Brain microvascular endothelial cell (primary cell): ENCODE measurements around the gene CUBN.

Experiments
- DNase-seq: peaks from one replicate; pipeline ENCODE4 v3.0.0-alpha.2; 2020
- H3K27ac ChIP-seq: fragments of 250-450 bp; sonication (Bioruptor Pico); 2 replicates; pipeline ENCODE4 v1.5.1; 2020; ENCODE audit warnings: mild to moderate bottlenecking, moderate library complexity
- H3K27me3 ChIP-seq: fragments of 250-450 bp; sonication (Bioruptor Pico); replicated peaks from 2 replicates; pipeline ENCODE4 v1.5.1; 2020; ENCODE audit warnings: mild to moderate bottlenecking
- H3K36me3 ChIP-seq: fragments of 250-450 bp; sonication (Bioruptor Pico); replicated peaks from 2 replicates; pipeline ENCODE4 v1.5.1; 2020; ENCODE audit warnings: mild to moderate bottlenecking
- H3K4me3 ChIP-seq: 2 replicates; pipeline ENCODE4 v1.5.1; 2011; ENCODE audit warnings: low read depth, mild to moderate bottlenecking, control low read depth, low read length, moderate library complexity
- CTCF ChIP-seq: IDR thresholded peaks from 2 replicates; pipeline ENCODE4 v1.5.1; 2011; ENCODE audit warnings: low read depth, mild to moderate bottlenecking, moderate library complexity, low read length, control low read depth, inconsistent platforms; ENCODE audit errors: missing control alignments
- in situ Hi-C: cut with HindIII; loops from 2 replicates; pipeline ENCODE4 v1.10.0; 2017; ENCODE audit warnings: low sequenced_read_pairs, low pct_ligation_motif_present

The CUBN gene

DNA sequence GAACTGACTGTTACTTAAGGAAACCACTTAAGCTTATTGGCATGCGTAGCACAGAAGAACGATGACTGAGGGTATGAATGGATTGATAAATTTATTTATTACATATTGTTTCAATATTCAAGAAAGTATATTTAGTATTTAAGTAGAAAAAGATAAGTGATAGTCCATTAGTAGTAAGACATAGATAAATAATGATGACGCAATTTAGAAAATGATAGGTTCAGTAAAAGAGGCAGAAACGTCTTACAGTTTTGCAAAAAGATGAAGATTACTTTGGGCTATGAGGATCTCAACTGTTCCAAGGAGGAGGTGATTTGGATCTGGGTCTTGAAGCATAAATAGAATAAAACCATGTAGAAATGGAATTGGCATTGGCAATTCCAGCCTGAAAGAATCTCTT is 275.8 kb downstream of the CUBN start:
- TF ChIP-seq CTCF = no peak
- Histone ChIP-seq H3K27me3 (no peaks in the 10 kb centered on the region), H3K27ac (no peak overlapping the region), H3K4me3 (no peak overlapping the region), H3K36me3 (no peaks in the 10 kb centered on the region)
- in situ Hi-C loops = loop anchor here (25.0 kb wide), 1 partner anchor 383 kb away; the partner anchor contains the start of gene VIM
- DNase-seq = no peak

- peak; percentile 64 for TF ChIP-seq CTCF
- DNase-seq = peak; percentile 58
- no peaks in the 10 kb centered on the region for H3K36me3 ChIP-seq
- H3K27me3 ChIP-seq = no peaks in the 10 kb centered on the region
- H3K27ac ChIP-seq = no peak overlapping the region
- in situ Hi-C loops = loop anchor here (25.0 kb wide), 1 partner anchor 384 kb away; the partner anchor contains the start of gene VIM
- H3K4me3 ChIP-seq = no peak overlapping the region
These were observed 276.4 kb downstream of the CUBN start for GRCh38 chr10:16853201-16853600.

DNA sequence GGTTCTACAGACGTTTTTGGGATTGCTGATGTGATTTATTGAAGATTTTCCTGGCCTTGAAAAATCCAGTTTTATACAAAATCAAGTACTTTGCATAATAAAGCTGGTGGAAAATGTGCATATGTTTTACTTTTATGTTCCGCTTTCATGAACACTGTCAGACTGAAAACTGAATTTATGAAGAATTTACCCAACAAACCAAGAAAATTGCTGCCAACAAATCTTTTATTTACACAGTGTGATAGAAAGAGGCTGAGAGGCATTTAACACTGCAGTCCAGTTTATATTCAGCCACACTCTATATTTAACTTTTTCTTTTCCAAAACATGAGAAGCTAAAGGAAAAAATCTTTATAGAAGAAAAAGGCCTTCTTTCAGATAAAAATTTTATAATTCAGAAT is 277.0 kb downstream of the CUBN start:
- Histone ChIP-seq H3K4me3 (no peak overlapping the region), H3K36me3 (no peaks in the 10 kb centered on the region), H3K27ac (no peak overlapping the region), H3K27me3 (no peaks in the 10 kb centered on the region)
- no peak for TF ChIP-seq CTCF
- in situ Hi-C loops = loop anchor here (25.0 kb wide), 1 partner anchor 385 kb away; the partner anchor contains the start of gene VIM
- DNase-seq = no peak

DNA sequence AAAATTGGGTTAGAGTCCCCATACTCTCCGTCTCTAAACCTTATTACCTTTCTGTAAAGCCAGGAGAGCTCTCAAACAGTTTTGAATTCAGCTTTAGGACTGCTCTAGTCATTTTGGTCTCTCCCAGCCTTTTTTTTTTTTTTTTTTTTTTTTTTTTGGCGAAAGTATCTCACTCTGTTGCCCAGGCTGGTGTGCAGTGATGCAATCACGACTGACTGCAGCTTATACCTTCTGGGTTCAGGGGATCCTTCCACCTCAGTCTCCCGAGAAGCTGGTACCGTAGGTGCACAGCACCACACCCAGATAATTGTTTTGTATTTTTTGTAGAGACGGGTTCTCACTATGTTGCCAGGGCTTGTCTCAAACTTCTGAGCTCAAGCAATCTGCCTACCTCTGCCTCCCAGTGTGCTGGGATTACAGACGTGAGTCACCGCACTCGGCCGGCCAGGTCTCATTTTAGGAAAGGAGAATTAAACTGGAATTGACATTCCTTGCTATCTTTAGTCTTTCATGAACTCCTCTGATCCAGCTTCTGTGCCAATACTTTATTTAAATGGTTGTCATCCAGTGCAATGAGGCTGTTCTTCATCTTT is 281.0 kb downstream of the CUBN start:
- in situ Hi-C loops = no loop called here
- no peak for TF ChIP-seq CTCF

GRCh38 chr10:16847644-16848043 is 282.0 kb downstream of the CUBN start:
- H3K27ac ChIP-seq = no peak overlapping the region
- no peaks in the 10 kb centered on the region for H3K27me3 ChIP-seq
- H3K4me3 ChIP-seq = no peak overlapping the region
- TF ChIP-seq CTCF = no peak
- no peak for DNase-seq
- in situ Hi-C loops = no loop called here
- no peaks in the 10 kb centered on the region for H3K36me3 ChIP-seq

More for the DNA sequence above, 281.0 kb downstream of the CUBN start:
- Histone ChIP-seq H3K36me3 (no peaks in the 10 kb centered on the region), H3K27me3 (no peaks in the 10 kb centered on the region), H3K27ac (no peak overlapping the region), H3K4me3 (no peak overlapping the region)
- no peak for DNase-seq

DNA sequence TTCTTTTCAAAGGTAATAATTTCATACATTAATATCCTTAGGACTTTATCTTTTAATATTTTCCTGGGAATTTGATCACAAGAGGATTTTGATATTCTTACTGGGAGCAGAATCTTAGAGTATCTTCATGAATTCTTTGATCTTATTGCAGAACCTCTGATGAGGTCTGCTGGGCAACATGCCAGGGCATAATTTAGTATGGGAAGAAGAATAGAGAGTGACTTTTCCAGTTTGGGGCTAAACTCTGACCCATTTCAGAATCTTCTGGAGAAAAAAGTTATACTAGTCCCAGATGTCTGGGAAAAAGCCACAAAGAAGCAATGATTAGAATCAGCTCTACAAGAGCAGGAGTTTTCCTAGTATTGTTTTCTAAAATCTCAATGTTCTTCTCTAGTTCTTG is 284.4 kb downstream of the CUBN start:
- no peaks in the 10 kb centered on the region for H3K27me3 ChIP-seq
- H3K27ac ChIP-seq = no peak overlapping the region
- H3K36me3 ChIP-seq = no peaks in the 10 kb centered on the region
- no peak for TF ChIP-seq CTCF
- no peak overlapping the region for H3K4me3 ChIP-seq
- no peak for DNase-seq
- in situ Hi-C loops = no loop called here
